ENCODE results near the gene IL2.

GRCh38 chr4:122469457-122469856 is 12.9 kb upstream of the IL2 start:
- TF ChIP-seq CTCF (IDR thresholded peaks at IDR 0.05; ENCODE audit: extremely low read depth in 1 of 2, insufficient read depth in 1 of 2, low read depth in 1 of 2, low read length in 2 of 2) (no peak), POLR2A (IDR thresholded peaks at IDR 0.05; ENCODE audit: low read depth, low read length) (no peak), MAX (IDR thresholded peaks at IDR 0.05; ENCODE audit: insufficient read depth, insufficient read length) (no peak), EZH2 (IDR thresholded peaks at IDR 0.05; ENCODE audit: borderline replicate concordance, low read depth, low read length, severe bottlenecking) (no peak), GATA2 (IDR thresholded peaks at IDR 0.05; ENCODE audit: insufficient read depth, insufficient read length, low read depth, low read length) (no peak)
